HG03025 (cell line): Measurements from ENCODE around the gene MXRA8.
"Not testable (repeated sequence)": the region's sequence is repeated elsewhere in the genome, so short reads cannot be mapped to it uniquely, and the experiment has no call there.

Experiments
- ATAC-seq: cut with Tn5 transposase; IDR thresholded peaks from one replicate; pipeline ENCODE4 v1.9.1; 2021; ENCODE audit warnings: mild to moderate bottlenecking, moderate library complexity; ENCODE audit not compliant: unreplicated experiment, low FRiP score

MXRA8 gene

GRCh38 chr1:1370771-1371300, 12.5 kb upstream of the MXRA8 start:
- no peak for ATAC-seq

DNA sequence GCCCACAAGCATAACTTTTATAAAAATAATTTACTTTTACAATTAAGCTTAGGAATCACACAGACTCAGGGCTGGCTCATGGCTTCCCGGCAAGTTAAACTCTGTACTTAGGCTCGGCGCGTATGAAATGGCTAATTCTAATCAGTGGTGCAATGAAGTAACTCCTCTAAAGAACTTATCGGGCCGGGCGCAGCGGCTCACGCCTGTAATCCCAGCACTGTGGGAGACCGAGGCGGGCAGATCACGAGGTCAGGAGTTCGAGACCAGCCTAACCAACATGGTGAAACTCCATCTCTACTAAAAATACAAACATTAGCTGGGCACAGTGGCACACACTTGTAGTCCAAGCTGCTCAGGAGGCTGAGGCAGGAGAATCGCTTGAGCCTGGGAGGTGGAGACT, 11.7 kb upstream of the MXRA8 start:
- ATAC-seq, result not testable (repeated sequence)

- no peak for ATAC-seq
Measured at GRCh38 chr1:1367315-1367714, 9.0 kb upstream of the MXRA8 start.

DNA sequence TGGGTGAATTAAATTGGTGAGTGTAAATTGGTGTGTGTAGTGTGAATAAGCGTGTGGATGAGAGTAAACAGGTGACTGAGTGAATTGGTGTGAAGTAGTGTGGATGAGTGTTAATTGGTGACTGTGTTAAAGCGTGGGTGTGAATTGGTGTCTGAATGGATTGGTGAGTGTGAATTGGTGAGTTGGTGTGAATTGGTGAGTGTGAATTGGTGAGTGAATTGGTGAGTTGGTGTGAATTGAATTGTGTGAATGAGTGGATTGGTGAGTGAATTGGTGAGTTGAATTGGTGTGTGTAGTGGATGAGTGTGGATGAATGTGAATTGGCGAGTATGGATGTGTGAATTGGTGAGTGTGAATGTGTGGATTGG, 8.3 kb upstream of the MXRA8 start:
- ATAC-seq, result no peak

- ATAC-seq, result no peak
Measured at GRCh38 chr1:1365875-1366698, 7.7 kb upstream of the MXRA8 start.

GRCh38 chr1:1364266-1364665, 5.9 kb upstream of the MXRA8 start:
- no peak for ATAC-seq

- ATAC-seq, result no peak
Measured at GRCh38 chr1:1361982-1362423, 3.6 kb upstream of the MXRA8 start.

- ATAC-seq, result no peak
Measured at GRCh38 chr1:1361233-1361981, 3.1 kb upstream of the MXRA8 start.

- ATAC-seq, result no peak
Measured at GRCh38 chr1:1360506-1361169, 2.3 kb upstream of the MXRA8 start.

DNA sequence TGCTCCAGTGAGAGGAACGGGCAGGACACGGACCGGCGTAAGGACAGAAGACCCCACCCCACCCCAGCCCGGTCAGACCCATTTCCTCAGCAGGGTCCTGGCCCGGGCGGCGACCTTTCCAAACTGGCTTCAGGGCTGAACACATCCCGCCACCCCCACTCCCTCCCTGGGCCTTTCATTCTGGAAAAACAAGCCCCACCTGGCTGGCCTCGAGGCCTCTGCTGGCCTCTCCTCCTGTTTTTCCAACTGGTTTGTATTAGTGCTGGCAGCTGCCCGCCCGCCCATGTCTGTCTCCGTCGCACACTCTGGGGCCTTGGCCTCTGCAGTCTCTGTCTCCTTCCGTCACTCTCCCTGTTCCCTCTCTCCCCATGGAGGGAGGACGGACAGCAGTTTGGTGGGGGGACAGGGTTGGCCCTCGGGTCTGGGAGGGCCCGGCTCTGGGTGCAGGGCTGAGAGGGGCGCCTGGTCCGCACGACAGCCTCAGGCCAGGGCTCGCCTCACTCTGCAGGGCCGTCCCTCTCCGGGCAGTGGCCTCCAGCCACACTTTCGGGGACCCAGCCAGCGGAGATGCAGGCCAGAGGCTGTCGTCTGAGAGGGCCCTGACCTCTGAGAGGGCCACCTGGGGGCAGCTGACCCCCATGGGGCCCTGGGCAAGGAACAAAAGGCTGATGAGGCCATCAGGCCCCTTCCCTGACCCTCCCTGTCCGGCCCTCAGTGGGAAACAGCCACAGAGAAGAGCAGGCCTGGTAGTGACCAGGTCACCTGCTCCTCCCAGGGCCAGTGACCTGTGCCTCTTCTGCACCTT, 1.5 kb upstream of the MXRA8 start:
- no peak for ATAC-seq

- ATAC-seq, result no peak
Measured at GRCh38 chr1:1359308-1359663, 931 bp upstream of the MXRA8 start.

DNA sequence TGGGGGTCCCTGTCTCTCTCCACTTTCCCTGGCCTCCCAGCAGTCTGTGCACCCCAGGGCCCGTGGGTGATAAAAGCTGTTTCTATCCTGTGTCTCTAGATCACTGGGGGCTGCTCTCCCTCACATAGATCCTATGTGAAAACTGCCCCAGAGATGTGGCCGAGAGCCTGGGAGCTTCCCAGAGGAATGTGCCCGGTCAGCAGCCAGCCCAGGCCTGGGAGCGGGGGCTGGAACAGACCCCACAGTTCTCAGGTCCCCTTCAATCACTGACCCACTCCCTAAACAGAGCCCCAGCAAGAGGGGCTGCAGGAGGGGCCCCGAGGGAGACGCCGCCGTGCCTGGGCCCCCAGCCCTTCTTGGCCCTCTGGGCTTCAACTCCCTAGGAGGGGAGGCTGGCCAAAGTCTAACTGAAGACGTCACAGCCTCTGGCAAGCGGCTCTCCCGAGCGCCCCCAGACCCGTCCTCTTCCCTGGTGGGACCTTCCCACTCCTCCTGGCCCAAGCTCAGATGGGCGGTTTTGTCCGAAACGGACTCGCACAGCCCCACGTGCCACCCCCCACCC, 403 bp downstream of the MXRA8 start:
- ATAC-seq, result no peak

- no peak for ATAC-seq
Measured at GRCh38 chr1:1356796-1357401, 1.5 kb downstream of the MXRA8 start.

- no peak for ATAC-seq
Measured at GRCh38 chr1:1356166-1356795, 2.1 kb downstream of the MXRA8 start.

GRCh38 chr1:1355416-1355815, 2.9 kb downstream of the MXRA8 start:
- ATAC-seq, result no peak

DNA sequence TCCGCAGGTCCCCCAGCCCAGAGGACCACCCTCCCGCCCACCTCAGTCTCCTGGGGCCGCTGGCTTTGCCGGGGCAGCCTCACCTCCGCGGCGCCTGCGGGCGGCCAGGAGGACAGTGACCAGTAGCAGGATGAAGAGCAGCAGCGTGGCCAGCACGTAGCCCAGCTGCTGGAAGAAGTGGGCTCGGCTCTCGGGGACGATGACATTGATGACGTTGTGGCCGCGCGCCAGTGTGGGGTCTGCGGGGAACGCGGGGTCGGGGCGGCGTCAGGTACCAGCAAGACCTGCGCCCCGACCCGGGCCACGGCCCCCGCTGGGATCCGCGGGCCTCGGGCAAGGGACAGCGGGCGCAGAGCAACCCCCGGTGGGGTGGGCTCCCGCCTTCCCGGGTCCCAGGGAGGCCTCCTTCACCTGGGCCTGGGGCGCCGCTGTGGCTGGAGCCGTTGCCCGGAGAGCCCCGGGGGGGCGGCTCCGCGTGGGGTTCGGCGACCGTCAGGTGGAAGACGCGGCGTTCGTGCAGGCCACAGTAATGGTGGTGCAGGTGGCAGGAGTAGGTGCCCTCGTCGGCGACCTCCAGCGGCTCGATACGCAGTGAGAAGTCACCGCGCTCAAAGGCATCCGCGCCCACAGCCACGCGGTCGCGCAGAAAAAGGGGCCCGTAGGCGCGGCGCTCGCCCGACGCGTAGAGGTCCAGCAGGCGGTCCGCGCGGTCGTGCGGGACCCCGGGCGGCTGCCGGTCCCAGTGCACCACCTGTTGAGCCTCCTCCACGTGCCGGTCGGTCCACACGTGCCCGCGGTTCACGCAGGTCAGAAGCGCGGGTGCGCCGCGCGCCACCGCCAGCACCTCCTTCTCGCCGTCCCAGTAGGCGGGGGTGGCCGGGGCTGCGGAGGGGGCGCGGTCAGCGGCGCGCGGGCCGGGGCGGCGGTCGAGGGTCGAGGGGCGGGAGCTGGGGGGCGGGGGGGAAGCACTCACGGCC, 3.8 kb downstream of the MXRA8 start:
- no peak for ATAC-seq

GRCh38 chr1:1353389-1354151, 4.8 kb downstream of the MXRA8 start:
- ATAC-seq, result no peak
